HG02885 (cell line): ENCODE measurements around the gene OR52N4.
"Not testable (repeated sequence)": the region's sequence is repeated elsewhere in the genome, so short reads cannot be mapped to it uniquely, and the experiment has no call there.

Experiments
- ATAC-seq: cut with Tn5 transposase; IDR thresholded peaks from one replicate; pipeline ENCODE4 v1.9.1; 2021; ENCODE audit warnings: mild to moderate bottlenecking; ENCODE audit not compliant: unreplicated experiment, poor library complexity

The OR52N4 gene

GRCh38 chr11:5753943-5754342 lies at the start of gene OR52N4:
TSS of gene OR52N4 (plus strand) at chr11:5754243. CDS start at chr11:5754741, 498 bp downstream.
- ATAC-seq = no peak

- ATAC-seq = no peak
Measured at GRCh38 chr11:5705688-5706087, 48.4 kb upstream of the OR52N4 start.

- peak; percentile 66 for ATAC-seq
Measured at GRCh38 chr11:5712507-5712906, 41.5 kb upstream of the OR52N4 start.

- no peak for ATAC-seq
Measured at GRCh38 chr11:5713695-5714094, 40.3 kb upstream of the OR52N4 start.

GRCh38 chr11:5716518-5716917 lies 37.5 kb upstream of the OR52N4 start:
- not testable (repeated sequence) for ATAC-seq

GRCh38 chr11:5719703-5720495 lies 34.1 kb upstream of the OR52N4 start:
- ATAC-seq = no peak

GRCh38 chr11:5722622-5723021 lies 31.4 kb upstream of the OR52N4 start:
- no peak for ATAC-seq

GRCh38 chr11:5726351-5726750 lies 27.7 kb upstream of the OR52N4 start:
- ATAC-seq = no peak

- no peak for ATAC-seq
Measured at GRCh38 chr11:5727691-5728090, 26.4 kb upstream of the OR52N4 start.

- ATAC-seq = no peak
Measured at GRCh38 chr11:5736396-5736795, 17.6 kb upstream of the OR52N4 start, which contains the start of gene OR56B1. TSS of gene OR56B1 (plus strand) at chr11:5736448. CDS start at chr11:5736517, 69 bp downstream.

GRCh38 chr11:5737091-5737490 lies 17.0 kb upstream of the OR52N4 start:
- ATAC-seq = no peak

- ATAC-seq = no peak
Measured at GRCh38 chr11:5737670-5738392, 16.2 kb upstream of the OR52N4 start.

GRCh38 chr11:5738431-5738830 lies 15.6 kb upstream of the OR52N4 start:
- no peak for ATAC-seq

GRCh38 chr11:5746614-5747013 lies 7.4 kb upstream of the OR52N4 start:
- ATAC-seq = no peak

GRCh38 chr11:5749836-5750235 lies 4.2 kb upstream of the OR52N4 start:
- no peak for ATAC-seq

- ATAC-seq = no peak
Measured at GRCh38 chr11:5767056-5767455, 13.0 kb downstream of the OR52N4 start.

- no peak for ATAC-seq
Measured at GRCh38 chr11:5783255-5783654, 29.2 kb downstream of the OR52N4 start, which contains the start of gene OR52N5. TSS of gene OR52N5 (minus strand) at chr11:5783355. CDS start at chr11:5778634, 4,721 bp downstream.

GRCh38 chr11:5791165-5791564 lies 37.1 kb downstream of the OR52N4 start, which contains the start of gene OR52N1:
TSS of gene OR52N1 (minus strand) at chr11:5791265. CDS start at chr11:5788816, 2,449 bp downstream.
- ATAC-seq = no peak

- no peak for ATAC-seq
Measured at GRCh38 chr11:5796541-5796940, 42.5 kb downstream of the OR52N4 start.

GRCh38 chr11:5803982-5804381 lies 49.9 kb downstream of the OR52N4 start:
- no peak for ATAC-seq
